Measurements from ENCODE around the gene VIM.

The VIM gene

DNA sequence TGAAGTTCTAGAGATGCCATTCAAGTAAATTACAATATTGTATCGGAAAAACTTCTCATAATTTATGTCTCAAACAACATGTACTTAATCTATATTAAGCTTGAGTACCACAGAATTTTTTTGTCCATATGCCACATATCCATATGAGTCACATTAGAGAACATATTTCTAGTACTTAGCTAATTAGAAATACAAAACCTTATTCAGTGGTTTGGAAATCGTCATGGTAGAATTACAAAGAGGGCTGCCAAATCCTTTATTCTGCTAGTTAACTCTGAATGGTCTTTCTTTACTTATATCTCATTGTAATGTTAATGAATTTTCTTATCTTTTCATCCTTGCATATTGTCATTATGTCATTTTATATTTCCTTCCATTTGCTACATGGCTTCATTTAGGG is 9.0 kb upstream of the VIM start:
- no CpG with 5 or more reads among the region's 2 CpGs for WGBS, 2 experiments (ENCODE audit: insufficient coverage in 2 of 2)
- Histone ChIP-seq H3K4me1 (ENCODE audit: control insufficient read depth, insufficient read depth, low read length, poor library complexity, severe bottlenecking) (peaks cover 24% of the 10 kb centered on the region), H3K4me3 (ENCODE audit: extremely low read depth, insufficient read depth, low read length, poor library complexity, severe bottlenecking) (no peak overlapping the region), H3K27ac (ENCODE audit: low read depth, low read length, severe bottlenecking) (no peak overlapping the region), H3K9me3 (ENCODE audit: control insufficient read depth, low read length) (no peaks in the 10 kb centered on the region), H3K36me3 (ENCODE audit: control insufficient read depth, insufficient read depth, low read length) (no peaks in the 10 kb centered on the region)

DNA sequence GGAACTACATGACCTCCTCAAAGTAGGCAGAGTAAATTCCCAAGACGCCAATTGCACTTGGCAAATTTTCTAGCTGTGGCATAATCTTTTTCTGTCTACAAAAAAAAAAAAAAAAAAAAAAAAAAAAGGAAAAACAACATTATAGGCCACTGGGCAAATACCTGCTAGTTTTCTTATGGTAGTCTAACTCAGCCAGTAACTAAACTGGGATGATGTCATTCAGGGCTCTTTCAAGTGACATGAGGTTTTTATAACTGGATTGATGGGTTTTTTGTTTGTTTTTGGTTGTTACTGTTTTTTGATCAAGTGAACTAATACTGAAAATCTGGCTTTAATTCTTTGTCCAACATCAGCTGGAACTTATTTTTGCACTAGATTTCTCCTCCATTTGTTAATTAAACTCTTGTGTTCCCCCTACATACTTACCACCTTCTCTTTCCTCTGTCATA is 7.4 kb upstream of the VIM start:
- WGBS, 2 experiments (ENCODE audit: insufficient coverage in 2 of 2): no CpG with 5 or more reads among the region's 1 CpG
- Histone ChIP-seq H3K4me3 (ENCODE audit: extremely low read depth, insufficient read depth, low read length, poor library complexity, severe bottlenecking) (no peak overlapping the region), H3K36me3 (ENCODE audit: control insufficient read depth, insufficient read depth, low read length) (no peaks in the 10 kb centered on the region), H3K27ac (ENCODE audit: low read depth, low read length, severe bottlenecking) (no peak overlapping the region), H3K4me1 (ENCODE audit: control insufficient read depth, insufficient read depth, low read length, poor library complexity, severe bottlenecking) (peaks cover 16% of the 10 kb centered on the region), H3K9me3 (ENCODE audit: control insufficient read depth, low read length) (no peaks in the 10 kb centered on the region)

DNA sequence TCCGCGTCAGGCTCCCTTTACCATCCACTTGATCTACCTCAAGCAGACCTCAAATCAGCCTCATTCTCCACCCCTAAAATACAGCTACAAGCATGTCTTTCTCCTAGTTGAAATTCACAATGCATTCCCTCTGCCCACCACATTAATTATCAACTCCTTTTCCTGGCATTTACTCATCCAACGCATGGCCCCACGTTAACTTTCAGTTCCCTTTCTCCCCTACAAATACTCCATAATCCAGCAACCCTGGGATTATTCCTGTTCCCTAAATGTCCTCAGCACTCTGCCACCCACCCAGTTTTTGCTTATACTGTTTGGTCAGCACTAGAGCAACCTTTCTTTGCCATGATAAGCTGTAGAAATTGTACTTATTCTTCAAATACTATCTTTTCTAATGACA is 5.7 kb upstream of the VIM start:
- WGBS, 2 experiments (ENCODE audit: insufficient coverage in 2 of 2): 93 to 94% methylated on average over 4 of the region's 4 CpGs
- Histone ChIP-seq H3K9me3 (ENCODE audit: control insufficient read depth, low read length) (no peaks in the 10 kb centered on the region), H3K36me3 (ENCODE audit: control insufficient read depth, insufficient read depth, low read length) (no peaks in the 10 kb centered on the region), H3K4me1 (ENCODE audit: control insufficient read depth, insufficient read depth, low read length, poor library complexity, severe bottlenecking) (peaks cover 17% of the 10 kb centered on the region), H3K27ac (ENCODE audit: low read depth, low read length, severe bottlenecking) (no peak overlapping the region), H3K4me3 (ENCODE audit: extremely low read depth, insufficient read depth, low read length, poor library complexity, severe bottlenecking) (no peak overlapping the region)

DNA sequence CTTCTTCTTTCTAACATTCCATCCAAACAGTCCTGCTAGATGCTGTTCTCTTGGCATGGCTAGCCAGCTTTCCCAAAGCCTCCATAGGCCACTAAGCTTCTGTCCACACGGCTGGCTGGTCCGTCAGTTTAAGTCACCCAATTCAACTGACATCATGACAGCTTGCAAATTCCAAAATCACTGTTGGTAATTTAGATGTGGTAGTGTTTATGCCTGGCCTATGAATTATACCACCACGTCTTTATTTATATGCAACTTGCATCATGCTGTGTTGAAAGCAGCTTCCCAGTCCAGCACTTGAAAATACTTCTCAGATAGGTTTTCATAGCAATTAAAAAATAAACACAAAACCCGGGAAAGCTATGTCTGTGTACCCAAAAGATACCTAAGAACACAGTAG is 2.2 kb upstream of the VIM start:
- Histone ChIP-seq H3K4me1 (ENCODE audit: control insufficient read depth, insufficient read depth, low read length, poor library complexity, severe bottlenecking) (peaks cover 18% of the 10 kb centered on the region), H3K27ac (ENCODE audit: low read depth, low read length, severe bottlenecking) (no peak overlapping the region), H3K4me3 (ENCODE audit: extremely low read depth, insufficient read depth, low read length, poor library complexity, severe bottlenecking) (no peak overlapping the region), H3K36me3 (ENCODE audit: control insufficient read depth, insufficient read depth, low read length) (peaks cover 16% of the 10 kb centered on the region), H3K9me3 (ENCODE audit: control insufficient read depth, low read length) (no peaks in the 10 kb centered on the region)
- WGBS, 2 experiments (ENCODE audit: insufficient coverage in 2 of 2): 100% methylated on average over 1 of the region's 4 CpGs; no CpG with 5 or more reads in 1 of the 2 experiments

DNA sequence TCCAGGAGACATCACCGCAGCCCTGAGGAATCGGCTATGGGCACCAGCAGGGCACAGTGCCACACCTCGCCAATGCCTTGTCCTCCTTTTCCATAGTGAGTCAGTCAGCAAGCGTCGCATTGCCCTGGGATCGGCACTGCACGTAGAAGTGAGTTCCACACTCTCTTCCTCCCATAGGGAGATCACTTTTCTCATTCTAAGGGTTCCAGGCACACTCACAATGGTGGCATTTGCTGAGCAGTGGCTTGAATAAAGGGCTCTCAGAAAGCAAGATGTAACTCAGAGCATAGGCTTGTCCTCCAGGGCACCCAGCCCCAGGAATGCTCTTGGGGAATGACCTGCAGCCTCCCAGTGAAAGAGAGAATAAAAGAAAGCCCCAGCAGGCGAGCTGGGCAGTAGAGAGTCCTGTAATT is 1.1 kb upstream of the VIM start:
- peak overlapping the region; percentile 99 for H3K27ac ChIP-seq (ENCODE audit: low read depth, low read length, severe bottlenecking)
- 53 to 67% methylated on average over 7 of the region's 8 CpGs for WGBS, 2 experiments (ENCODE audit: insufficient coverage in 2 of 2)
- peak overlapping the region; percentile 98 for H3K4me3 ChIP-seq (ENCODE audit: extremely low read depth, insufficient read depth, low read length, poor library complexity, severe bottlenecking)
- H3K36me3 ChIP-seq (ENCODE audit: control insufficient read depth, insufficient read depth, low read length): peaks cover 27% of the 10 kb centered on the region
- no peaks in the 10 kb centered on the region for H3K9me3 ChIP-seq (ENCODE audit: control insufficient read depth, low read length)
- peaks cover 16% of the 10 kb centered on the region for H3K4me1 ChIP-seq (ENCODE audit: control insufficient read depth, insufficient read depth, low read length, poor library complexity, severe bottlenecking)

DNA sequence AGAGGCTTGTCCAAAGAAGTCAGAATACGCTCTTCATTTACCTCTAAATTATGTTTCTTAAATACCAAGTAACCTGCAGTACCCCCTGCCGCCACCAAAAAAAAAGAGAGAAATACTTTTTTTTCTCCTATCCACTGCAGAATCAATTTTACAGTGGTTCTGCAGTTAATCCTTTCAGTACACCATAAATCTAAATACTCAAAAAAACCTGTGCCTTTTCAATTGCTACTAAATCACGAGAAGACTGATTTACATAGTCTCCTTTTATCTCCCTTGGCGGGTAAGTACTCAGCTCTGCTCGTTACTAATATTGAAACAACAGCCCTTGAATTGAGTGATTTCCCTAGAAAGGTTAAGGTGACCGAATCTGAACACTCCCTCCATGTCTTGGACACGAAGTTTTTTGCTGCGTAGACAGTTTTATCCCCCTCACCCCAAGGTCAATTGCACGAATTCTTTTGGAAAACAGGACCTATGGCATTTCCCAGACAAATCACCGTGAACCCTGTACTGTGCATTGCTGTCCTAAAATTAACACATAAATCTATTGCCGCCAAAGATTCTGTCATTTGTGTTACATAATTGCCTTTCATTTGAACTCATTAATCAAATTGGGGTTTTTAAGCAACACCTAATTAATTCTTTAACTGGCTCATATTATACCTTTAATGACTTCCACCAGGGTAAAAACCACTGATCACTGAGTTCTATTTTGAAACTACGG is 512 bp upstream of the VIM start:
- Histone ChIP-seq H3K9me3 (ENCODE audit: control insufficient read depth, low read length) (no peaks in the 10 kb centered on the region), H3K4me3 (ENCODE audit: extremely low read depth, insufficient read depth, low read length, poor library complexity, severe bottlenecking) (peak overlapping the region; percentile 98), H3K36me3 (ENCODE audit: control insufficient read depth, insufficient read depth, low read length) (peaks cover 33% of the 10 kb centered on the region), H3K27ac (ENCODE audit: low read depth, low read length, severe bottlenecking) (peak overlapping the region; percentile 99), H3K4me1 (ENCODE audit: control insufficient read depth, insufficient read depth, low read length, poor library complexity, severe bottlenecking) (peaks cover 16% of the 10 kb centered on the region)
- 11 to 13% methylated on average over 9 of the region's 12 CpGs for WGBS, 2 experiments (ENCODE audit: insufficient coverage in 2 of 2)

DNA sequence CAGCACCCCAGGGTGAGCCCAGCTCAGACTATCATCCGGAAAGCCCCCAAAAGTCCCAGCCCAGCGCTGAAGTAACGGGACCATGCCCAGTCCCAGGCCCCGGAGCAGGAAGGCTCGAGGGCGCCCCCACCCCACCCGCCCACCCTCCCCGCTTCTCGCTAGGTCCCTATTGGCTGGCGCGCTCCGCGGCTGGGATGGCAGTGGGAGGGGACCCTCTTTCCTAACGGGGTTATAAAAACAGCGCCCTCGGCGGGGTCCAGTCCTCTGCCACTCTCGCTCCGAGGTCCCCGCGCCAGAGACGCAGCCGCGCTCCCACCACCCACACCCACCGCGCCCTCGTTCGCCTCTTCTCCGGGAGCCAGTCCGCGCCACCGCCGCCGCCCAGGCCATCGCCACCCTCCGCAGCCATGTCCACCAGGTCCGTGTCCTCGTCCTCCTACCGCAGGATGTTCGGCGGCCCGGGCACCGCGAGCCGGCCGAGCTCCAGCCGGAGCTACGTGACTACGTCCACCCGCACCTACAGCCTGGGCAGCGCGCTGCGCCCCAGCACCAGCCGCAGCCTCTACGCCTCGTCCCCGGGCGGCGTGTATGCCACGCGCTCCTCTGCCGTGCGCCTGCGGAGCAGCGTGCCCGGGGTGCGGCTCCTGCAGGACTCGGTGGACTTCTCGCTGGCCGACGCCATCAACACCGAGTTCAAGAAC is 1.1 kb downstream of the VIM start:
- peak overlapping the region; percentile 98 for H3K4me3 ChIP-seq (ENCODE audit: extremely low read depth, insufficient read depth, low read length, poor library complexity, severe bottlenecking)
- H3K9me3 ChIP-seq (ENCODE audit: control insufficient read depth, low read length): no peaks in the 10 kb centered on the region
- H3K36me3 ChIP-seq (ENCODE audit: control insufficient read depth, insufficient read depth, low read length): peaks cover 49% of the 10 kb centered on the region
- 0 to 1% methylated on average over 39 to 45 of the region's 72 CpGs for WGBS, 2 experiments (ENCODE audit: insufficient coverage in 2 of 2)
- peaks cover 16% of the 10 kb centered on the region for H3K4me1 ChIP-seq (ENCODE audit: control insufficient read depth, insufficient read depth, low read length, poor library complexity, severe bottlenecking)
- peak overlapping the region; percentile 99 for H3K27ac ChIP-seq (ENCODE audit: low read depth, low read length, severe bottlenecking)

DNA sequence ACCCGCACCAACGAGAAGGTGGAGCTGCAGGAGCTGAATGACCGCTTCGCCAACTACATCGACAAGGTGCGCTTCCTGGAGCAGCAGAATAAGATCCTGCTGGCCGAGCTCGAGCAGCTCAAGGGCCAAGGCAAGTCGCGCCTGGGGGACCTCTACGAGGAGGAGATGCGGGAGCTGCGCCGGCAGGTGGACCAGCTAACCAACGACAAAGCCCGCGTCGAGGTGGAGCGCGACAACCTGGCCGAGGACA is 1.6 kb downstream of the VIM start:
- WGBS, 2 experiments (ENCODE audit: insufficient coverage in 2 of 2): 1 to 2% methylated on average over 19 to 20 of the region's 21 CpGs
- H3K9me3 ChIP-seq (ENCODE audit: control insufficient read depth, low read length): no peaks in the 10 kb centered on the region
- H3K4me3 ChIP-seq (ENCODE audit: extremely low read depth, insufficient read depth, low read length, poor library complexity, severe bottlenecking): peak overlapping the region; percentile 98
- peaks cover 16% of the 10 kb centered on the region for H3K4me1 ChIP-seq (ENCODE audit: control insufficient read depth, insufficient read depth, low read length, poor library complexity, severe bottlenecking)
- H3K27ac ChIP-seq (ENCODE audit: low read depth, low read length, severe bottlenecking): peak overlapping the region; percentile 96
- peaks cover 54% of the 10 kb centered on the region for H3K36me3 ChIP-seq (ENCODE audit: control insufficient read depth, insufficient read depth, low read length)

DNA sequence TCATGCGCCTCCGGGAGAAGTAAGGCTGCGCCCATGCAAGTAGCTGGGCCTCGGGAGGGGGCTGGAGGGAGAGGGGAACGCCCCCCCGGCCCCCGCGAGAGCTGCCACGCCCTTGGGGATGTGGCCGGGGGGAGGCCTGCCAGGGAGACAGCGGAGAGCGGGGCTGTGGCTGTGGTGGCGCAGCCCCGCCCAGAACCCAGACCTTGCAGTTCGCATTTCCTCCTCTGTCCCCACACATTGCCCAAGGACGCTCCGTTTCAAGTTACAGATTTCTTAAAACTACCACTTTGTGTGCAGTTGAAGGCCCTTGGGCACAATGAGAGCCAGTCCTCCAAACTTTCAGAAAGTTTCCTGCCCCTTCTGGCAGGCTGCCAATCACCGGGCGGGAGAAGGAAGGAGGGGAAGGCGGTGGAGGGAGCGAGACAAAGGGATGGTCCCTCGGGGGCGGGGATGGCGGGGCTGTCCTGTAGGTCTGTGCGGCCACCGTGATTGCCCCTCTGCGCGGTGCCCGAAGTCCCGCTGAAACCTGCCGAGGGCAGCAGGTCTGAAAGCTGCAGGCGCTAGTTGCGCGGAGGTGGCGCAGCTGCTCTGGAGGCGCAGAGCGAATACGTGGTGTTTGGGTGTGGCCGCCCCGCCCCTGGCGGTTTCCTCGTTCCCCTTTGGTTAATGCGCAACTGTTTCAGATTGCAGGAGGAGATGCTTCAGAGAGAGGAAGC is 2.1 kb downstream of the VIM start:
- Histone ChIP-seq H3K27ac (ENCODE audit: low read depth, low read length, severe bottlenecking) (peak overlapping the region; percentile 96), H3K4me1 (ENCODE audit: control insufficient read depth, insufficient read depth, low read length, poor library complexity, severe bottlenecking) (peaks cover 16% of the 10 kb centered on the region), H3K9me3 (ENCODE audit: control insufficient read depth, low read length) (no peaks in the 10 kb centered on the region), H3K4me3 (ENCODE audit: extremely low read depth, insufficient read depth, low read length, poor library complexity, severe bottlenecking) (peak overlapping the region; percentile 98), H3K36me3 (ENCODE audit: control insufficient read depth, insufficient read depth, low read length) (peaks cover 59% of the 10 kb centered on the region)
- WGBS, 2 experiments (ENCODE audit: insufficient coverage in 2 of 2): 1% methylated on average over 21 to 38 of the region's 43 CpGs

DNA sequence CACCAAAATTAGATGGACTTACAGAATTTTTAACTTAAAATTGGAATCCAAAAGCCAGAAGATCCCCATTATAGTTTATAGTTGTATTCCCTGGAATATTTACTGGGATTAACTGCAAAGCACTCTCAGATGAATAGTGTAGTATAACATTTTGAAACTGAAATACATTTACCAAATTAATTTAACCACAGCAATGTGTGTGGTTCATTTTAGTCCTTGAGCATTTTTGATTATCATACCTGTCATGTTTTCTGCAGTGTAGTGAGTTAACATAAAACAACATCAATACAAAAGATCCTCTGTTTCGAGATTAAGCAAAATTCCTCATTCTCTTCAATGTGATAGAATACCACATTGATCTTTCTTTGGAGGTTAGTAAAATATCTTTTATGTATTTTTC is 3.7 kb downstream of the VIM start:
- peak overlapping the region; percentile 98 for H3K4me3 ChIP-seq (ENCODE audit: extremely low read depth, insufficient read depth, low read length, poor library complexity, severe bottlenecking)
- no peaks in the 10 kb centered on the region for H3K9me3 ChIP-seq (ENCODE audit: control insufficient read depth, low read length)
- WGBS, 2 experiments (ENCODE audit: insufficient coverage in 2 of 2): no CpG with 5 or more reads among the region's 1 CpG
- peaks cover 75% of the 10 kb centered on the region for H3K36me3 ChIP-seq (ENCODE audit: control insufficient read depth, insufficient read depth, low read length)
- peak overlapping the region; percentile 96 for H3K27ac ChIP-seq (ENCODE audit: low read depth, low read length, severe bottlenecking)
- peaks cover 8% of the 10 kb centered on the region for H3K4me1 ChIP-seq (ENCODE audit: control insufficient read depth, insufficient read depth, low read length, poor library complexity, severe bottlenecking)
